Inflammatory macrophage treated with lipopolysaccharide for 4 hours (primary cell): ENCODE results near the gene TMEM167A.
A peak's percentile ranks its signal among the peaks of the same experiment; 100 is the strongest.
"Not testable (repeated sequence)": the region's sequence is repeated elsewhere in the genome, so short reads cannot be mapped to it uniquely, and the experiment has no call there.

Source experiments
- DNase-seq: peaks from one replicate; pipeline ENCODE4 v3.0.0-alpha.2; 2020

TMEM167A gene

DNA sequence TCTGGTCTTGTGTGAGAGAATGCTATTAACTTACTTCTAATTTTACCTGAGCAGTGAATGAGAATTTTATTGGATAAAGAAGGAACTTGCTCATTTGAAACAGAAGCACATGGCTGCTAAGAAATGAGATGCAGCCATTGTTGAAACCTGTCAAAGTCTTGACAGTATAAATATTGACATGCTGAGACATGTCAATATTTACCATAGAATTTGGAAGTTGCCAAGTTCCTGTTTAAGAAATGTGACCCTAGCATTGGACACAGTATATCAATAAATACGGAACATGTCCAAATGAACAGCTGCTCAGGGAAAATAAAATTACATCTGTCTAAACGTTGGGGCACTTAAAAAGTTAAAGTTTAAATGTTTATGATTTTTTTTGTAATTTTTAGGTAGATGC, 7.9 kb upstream of the TMEM167A start:
- DNase-seq, result no peak

GRCh38 chr5:83084336-83084735, 7.1 kb upstream of the TMEM167A start:
- DNase-seq, result no peak

DNA sequence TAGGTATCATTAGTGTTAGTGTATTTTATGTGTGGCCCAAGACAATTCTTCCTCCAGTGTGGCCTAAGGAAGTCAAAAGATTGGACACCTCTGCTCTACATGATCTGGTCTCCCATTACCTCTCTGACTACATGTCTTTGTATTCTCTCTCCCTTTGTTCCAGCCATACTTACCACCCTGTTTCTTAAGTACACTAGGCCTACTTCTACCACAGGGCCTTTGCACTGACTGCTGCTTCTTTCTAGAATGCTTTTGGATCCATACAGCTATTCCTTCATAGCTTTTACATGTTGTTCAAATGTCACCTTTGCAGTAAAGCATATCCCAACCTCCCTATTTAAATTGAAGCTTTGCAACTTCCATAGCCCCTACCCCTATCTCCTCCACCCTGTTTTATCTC, 5.6 kb upstream of the TMEM167A start:
- no peak for DNase-seq

- peak; percentile 44 for DNase-seq
These were observed 568 bp upstream of the TMEM167A start for GRCh38 chr5:83077662-83078261.

DNA sequence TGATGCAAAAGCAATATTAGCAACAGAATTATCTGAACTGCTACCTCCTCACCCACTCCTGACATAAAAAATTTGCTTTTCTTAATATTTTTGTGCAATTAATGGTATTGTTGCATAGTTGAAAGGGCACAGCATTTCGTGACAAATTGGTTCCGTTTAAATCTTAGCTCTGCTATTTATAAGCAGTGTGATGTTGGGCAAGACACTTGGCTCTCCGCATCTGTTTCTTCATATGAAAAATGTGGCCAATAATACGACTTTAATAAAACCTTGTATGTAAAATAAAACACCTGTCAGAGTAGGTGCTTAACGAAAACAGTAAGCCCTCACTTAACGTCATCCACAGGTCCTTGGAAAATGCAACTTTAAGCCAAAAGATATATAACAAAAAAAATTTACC, 4.2 kb downstream of the TMEM167A start:
- no peak for DNase-seq

GRCh38 chr5:83071286-83072051, 5.7 kb downstream of the TMEM167A start:
- no peak for DNase-seq

GRCh38 chr5:83069096-83069799, 7.9 kb downstream of the TMEM167A start:
- DNase-seq, result no peak

DNA sequence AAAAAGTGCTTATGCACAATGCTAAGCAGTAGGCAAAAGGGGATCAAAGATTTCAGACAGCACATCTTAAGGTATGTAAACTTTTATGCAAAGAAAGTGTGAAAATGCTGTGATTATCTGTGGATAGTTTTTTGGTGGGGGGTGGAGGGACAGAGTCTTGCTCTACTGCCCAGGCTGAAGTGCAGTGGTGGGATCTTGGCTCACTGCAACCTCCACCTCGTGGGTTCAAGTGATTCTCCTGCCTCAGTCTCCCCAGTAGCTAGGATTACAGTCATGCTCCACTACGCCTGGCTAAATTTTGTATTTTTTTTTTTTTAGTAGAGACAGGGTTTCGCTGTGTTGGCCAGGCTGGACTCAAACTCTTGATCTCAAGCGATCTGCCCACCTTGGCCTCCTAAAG, 9.8 kb downstream of the TMEM167A start:
- DNase-seq, result not testable (repeated sequence)

GRCh38 chr5:83066548-83067110, 10.6 kb downstream of the TMEM167A start:
- DNase-seq, result no peak

GRCh38 chr5:83059341-83059740, 17.9 kb downstream of the TMEM167A start:
- DNase-seq, result no peak

- DNase-seq, result no peak
These were observed 18.5 kb downstream of the TMEM167A start for GRCh38 chr5:83058726-83059125.

DNA sequence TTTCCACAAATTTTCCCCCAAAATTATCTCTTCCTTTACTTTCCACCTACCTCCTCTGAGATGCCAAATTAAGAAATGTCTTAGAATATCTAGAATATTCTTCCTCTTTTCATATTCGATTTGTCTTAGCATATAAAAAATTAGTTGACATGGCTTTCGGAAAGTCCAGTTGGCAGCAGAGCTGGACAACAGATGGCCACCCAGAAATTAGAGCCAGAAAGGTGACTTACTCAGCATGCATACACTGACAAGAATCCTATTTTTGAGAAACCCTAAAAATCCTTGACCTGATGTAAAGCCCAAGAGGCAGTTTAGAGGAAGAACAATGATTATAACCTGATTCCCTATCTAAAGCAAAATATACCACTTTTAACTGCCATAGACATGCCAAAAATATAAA, 22.0 kb downstream of the TMEM167A start:
- no peak for DNase-seq

GRCh38 chr5:83050723-83051340, 26.4 kb downstream of the TMEM167A start:
- DNase-seq, result no peak

DNA sequence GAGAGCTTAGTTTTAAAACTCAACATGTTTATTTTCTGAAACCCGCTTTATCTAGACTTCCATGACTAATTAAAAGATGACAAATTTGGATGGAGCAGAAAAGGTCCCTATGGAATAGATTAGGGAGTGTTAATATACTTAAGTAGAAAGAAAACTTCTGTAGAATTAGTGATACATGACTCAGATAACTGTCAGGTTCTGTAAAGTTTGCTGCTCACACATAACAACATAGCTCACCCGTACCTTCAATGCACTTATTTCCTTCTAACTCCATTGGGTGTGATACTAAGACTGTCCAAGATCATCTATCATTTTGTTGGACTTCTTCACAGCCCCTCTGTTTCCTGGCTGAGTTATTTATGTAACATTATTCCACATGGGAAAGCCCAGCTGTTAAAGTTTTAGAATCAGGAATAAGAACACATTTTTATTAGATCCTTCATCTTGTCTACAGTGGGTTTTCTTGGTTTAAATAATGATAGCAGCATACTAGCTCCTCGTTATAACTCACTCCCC, 27.8 kb downstream of the TMEM167A start:
- no peak for DNase-seq

GRCh38 chr5:83048811-83049210, 28.4 kb downstream of the TMEM167A start:
- DNase-seq, result no peak

DNA sequence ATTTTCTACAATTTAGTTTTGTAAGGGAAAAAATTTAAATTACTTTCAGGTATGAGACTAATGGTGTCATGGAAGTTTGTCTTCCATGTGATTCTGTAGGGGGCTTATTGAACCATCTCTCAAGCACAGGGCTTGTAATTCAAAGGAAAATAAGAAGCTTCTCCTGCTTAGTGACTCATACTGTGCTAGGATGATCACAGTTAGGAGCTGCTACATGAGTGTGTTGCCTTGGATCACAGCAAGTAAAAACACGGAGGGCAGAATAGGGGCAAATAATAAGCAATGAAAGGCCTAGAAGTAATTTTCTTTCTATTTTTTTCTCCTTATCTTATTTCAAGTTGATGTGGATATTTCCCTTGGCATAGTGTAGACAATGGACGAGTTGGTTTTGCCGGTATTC, 28.9 kb downstream of the TMEM167A start:
- DNase-seq, result no peak

GRCh38 chr5:83044926-83045325, 32.3 kb downstream of the TMEM167A start:
- no peak for DNase-seq

DNA sequence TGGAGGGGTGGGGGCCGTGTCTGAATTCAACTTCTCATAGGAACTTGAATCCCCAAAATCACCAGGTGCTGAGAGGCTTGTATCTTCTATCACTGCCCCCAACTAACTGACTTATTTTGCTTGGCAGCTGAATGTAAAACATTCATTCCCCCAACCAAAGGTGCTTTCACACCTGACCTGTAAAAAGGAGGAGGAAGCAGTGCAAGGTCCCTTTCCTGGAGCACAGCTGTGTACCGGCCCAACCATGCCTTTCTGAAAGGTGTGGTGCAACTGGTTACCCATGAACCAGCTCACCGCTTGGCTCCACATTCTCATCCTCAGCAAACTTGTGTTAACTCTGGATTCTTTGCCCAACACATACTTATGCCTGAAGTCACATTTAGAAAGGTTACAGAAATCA, 34.7 kb downstream of the TMEM167A start:
- no peak for DNase-seq

GRCh38 chr5:83038924-83039323, 38.3 kb downstream of the TMEM167A start:
- no peak for DNase-seq

GRCh38 chr5:83036991-83037575, 40.1 kb downstream of the TMEM167A start:
- DNase-seq, result no peak

DNA sequence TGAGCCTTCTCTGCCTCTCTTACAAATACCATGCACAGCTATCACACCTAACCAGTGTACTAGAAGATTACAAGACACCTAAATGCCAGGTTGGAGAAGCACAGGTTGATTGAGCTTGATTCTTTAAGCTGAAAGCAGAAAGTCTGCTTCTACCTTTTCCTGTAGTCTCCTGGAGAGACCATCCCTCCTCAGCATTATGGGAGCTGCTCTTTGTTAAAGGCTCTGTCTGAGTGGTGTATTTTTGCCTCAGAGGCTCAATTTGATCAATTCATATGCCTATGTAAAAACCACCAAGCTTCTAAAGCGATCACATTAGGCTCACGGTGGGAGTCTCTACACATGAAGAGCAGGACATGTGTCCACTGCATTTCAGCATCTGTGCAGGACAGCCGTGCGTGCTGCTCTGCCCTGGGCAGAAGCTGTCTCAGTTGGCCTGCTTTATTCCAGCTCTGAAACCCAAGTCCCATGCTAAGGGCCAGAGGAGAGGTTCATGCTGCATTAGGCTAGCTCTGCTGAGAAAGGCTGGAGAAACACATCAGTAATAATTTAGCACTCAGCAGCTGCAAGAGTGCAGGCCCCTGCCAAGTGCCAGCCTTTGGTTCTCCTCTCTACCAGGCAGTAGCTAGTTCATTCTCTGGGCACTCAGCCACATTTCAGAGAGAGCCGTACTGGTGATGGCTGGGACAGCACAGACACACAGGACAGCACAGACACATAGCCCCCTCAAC, 41.7 kb downstream of the TMEM167A start:
- no peak for DNase-seq
